HL-60 (cell line): ENCODE measurements around the gene GARIN5B.

Source experiments
- DNase-seq, 2 experiments: peaks; one replicate each; pipeline ENCODE4 v3.0.0-alpha.2; 2010 to 2020; ENCODE audit warnings: low read depth in 1 of 2, low spot score in 1 of 2
- H3K27ac ChIP-seq: fragments of 250-450 bp; sonication (Bioruptor Pico); replicated peaks from 2 replicates; pipeline ENCODE4 v1.5.1; 2020; ENCODE audit warnings: mild to moderate bottlenecking, moderate library complexity
- H3K27me3 ChIP-seq: fragments of 250-450 bp; sonication (Bioruptor Pico); 2 replicates; pipeline ENCODE4 v1.5.1; 2021; ENCODE audit warnings: mild to moderate bottlenecking, moderate library complexity; ENCODE audit not compliant: insufficient read depth, poor library complexity, severe bottlenecking
- H3K4me3 ChIP-seq: replicated peaks from 2 replicates; pipeline ENCODE4 v1.5.1; 2011; ENCODE audit warnings: mild to moderate bottlenecking, control low read depth, low read length; ENCODE audit not compliant: insufficient read depth
- CTCF ChIP-seq: IDR thresholded peaks from one replicate; pipeline ENCODE4 v1.5.1; 2011; ENCODE audit warnings: low read length, control low read depth, inconsistent platforms; ENCODE audit not compliant: insufficient read depth
- GABPA ChIP-seq: IDR thresholded peaks from 2 replicates; pipeline ENCODE4 v1.6.1; 2012; ENCODE audit warnings: low read depth
- POLR2AphosphoS5 ChIP-seq: IDR thresholded peaks from 2 replicates; pipeline ENCODE4 v1.6.1; 2012; ENCODE audit warnings: low read depth
- REST ChIP-seq: IDR thresholded peaks from 2 replicates; pipeline ENCODE4 v1.6.1; 2012; ENCODE audit warnings: low read depth; ENCODE audit not compliant: insufficient replicate concordance
- SPI1 ChIP-seq: IDR thresholded peaks from 2 replicates; pipeline ENCODE4 v1.6.1; 2012; ENCODE audit warnings: low read depth, mild to moderate bottlenecking, borderline replicate concordance

Gene GARIN5B

DNA sequence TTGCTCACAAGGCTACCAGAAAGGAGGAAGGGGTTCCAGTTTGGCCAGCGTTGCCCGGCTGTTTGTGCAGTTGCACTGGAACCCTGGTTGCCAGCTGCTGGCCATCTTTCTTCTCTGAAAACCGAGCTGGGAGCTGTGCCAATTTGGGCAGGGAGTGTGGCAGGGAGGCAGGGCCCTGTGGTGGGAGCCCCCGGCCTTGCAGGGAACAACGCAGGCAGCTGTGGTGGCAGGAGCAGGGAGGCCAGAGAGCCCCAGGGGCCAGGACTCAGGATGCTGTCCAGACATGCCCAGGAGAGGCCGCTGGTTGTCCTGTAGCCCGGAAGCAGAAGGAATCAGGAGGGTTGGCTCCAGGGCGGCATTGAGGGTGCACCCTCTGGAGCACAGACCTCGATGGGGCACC lies 18.6 kb downstream of the GARIN5B start:
- Histone ChIP-seq H3K27me3 (no peaks in the 10 kb centered on the region), H3K27ac (no peak overlapping the region), H3K4me3 (no peak overlapping the region)
- TF ChIP-seq POLR2AphosphoS5 = no peak
- no peak for TF ChIP-seq SPI1
- no peak for TF ChIP-seq REST
- no peak for TF ChIP-seq GABPA
- no peak for TF ChIP-seq CTCF
- DNase-seq = no peak

DNA sequence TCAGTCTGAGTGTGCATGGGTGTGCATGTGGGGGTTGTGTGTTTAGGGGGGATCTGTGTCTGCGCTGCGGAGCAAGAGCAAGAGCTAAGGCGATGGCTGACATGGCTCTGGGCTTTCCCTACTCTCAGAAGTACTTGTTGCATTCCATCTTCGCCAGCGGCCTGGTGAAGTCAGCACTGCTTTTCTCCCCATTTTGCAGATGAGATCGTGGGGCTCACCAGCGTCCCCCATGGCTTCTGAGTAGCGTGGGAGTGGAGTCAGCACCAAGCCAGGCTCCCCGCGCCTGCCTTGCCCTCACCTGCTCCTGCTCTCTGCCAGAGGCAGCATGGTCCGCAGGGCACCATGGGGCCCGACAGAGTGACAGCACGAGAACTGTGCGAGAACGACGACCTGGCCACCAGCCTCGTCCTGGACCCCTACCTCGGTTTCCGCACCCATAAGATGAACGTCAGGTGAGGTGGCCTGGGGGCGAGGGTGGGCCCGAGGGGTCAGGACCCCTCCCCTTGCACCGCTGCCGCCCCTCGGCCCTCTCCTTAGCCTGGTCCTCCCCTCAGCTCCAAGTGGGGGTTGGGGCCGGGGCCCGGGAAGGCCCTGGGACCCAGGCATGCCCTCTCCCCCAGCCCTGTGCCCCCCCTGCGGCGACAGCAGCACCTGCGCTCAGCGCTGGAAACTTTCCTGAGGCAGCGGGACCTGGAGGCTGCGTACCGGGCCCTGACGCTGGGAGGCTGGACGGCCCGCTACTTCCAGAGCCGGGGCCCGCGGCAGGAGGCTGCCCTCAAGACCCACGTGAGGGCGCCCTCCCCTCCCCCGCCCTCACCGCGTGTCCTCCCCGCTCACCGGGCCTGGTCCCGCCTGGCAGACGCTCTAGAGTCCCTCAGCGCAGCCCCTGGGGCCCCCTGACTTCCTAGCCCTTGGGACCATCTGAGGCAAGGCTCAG lies 21.2 kb downstream of the GARIN5B start:
- H3K27ac ChIP-seq = no peak overlapping the region
- H3K27me3 ChIP-seq = no peaks in the 10 kb centered on the region
- no peak for DNase-seq
- TF ChIP-seq SPI1 (no peak), CTCF (no peak), POLR2AphosphoS5 (no peak), REST (no peak), GABPA (no peak)
- no peak overlapping the region for H3K4me3 ChIP-seq

DNA sequence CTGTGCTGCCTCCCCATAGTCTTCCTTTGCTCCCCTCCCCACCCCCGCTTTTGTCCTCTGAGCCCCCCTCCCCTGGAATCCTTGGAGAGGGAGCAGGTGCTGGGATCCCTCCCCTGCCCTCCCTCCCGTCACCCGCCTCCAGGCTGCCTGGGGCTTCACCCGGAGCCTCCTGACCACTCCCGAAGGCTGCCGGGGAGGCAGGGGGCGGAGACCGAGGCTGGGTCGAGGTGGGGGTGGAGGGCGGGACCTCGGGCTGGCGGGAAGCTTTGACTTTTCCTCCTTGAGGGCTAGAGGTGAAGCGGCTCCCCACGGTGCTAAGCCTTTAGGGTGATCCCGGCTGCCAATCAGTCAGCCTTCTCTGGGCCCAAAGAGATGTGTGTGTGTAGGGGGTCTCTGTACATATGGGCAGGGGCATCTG lies 21.9 kb downstream of the GARIN5B start:
- H3K4me3 ChIP-seq = no peak overlapping the region
- H3K27ac ChIP-seq = no peak overlapping the region
- DNase-seq = no peak
- H3K27me3 ChIP-seq = no peaks in the 10 kb centered on the region
- TF ChIP-seq POLR2AphosphoS5 = no peak
- TF ChIP-seq REST = no peak
- TF ChIP-seq CTCF = no peak
- no peak for TF ChIP-seq SPI1
- no peak for TF ChIP-seq GABPA
